Stimulated activated CD4-positive, alpha-beta T cell treated with anti-CD3 and anti-CD28 coated beads, Interleukin-12 subunit alpha, Interleukin-12 subunit beta, amount 100 ng/mL, for 24 hours (primary cell): Measurements from ENCODE around the gene ATF3.

Experiments used
- DNase-seq, 2 experiments: peaks; one replicate each; pipeline ENCODE4 v3.0.0-alpha.2; 2020; ENCODE audit warnings: low read depth in 2 of 2

ATF3 gene

GRCh38 chr1:212586206-212587015 is 22.1 kb upstream of the ATF3 start:
- no peak for DNase-seq

- DNase-seq: no peak
Measured at GRCh38 chr1:212587016-212587887, 21.3 kb upstream of the ATF3 start.

GRCh38 chr1:212587888-212588510 is 20.6 kb upstream of the ATF3 start:
- no peak for DNase-seq

- DNase-seq: no peak
Measured at GRCh38 chr1:212589446-212589845, 19.1 kb upstream of the ATF3 start.

GRCh38 chr1:212591922-212592321 is 16.6 kb upstream of the ATF3 start:
- DNase-seq: no peak

- DNase-seq: no peak
Measured at GRCh38 chr1:212593821-212594251, 14.7 kb upstream of the ATF3 start.

- no peak for DNase-seq
Measured at GRCh38 chr1:212594640-212595039, 13.9 kb upstream of the ATF3 start.

- DNase-seq: no peak
Measured at GRCh38 chr1:212595229-212595628, 13.3 kb upstream of the ATF3 start.

GRCh38 chr1:212595787-212596714 is 12.5 kb upstream of the ATF3 start:
- DNase-seq: no peak

- DNase-seq: no peak
Measured at GRCh38 chr1:212596798-212597197, 11.8 kb upstream of the ATF3 start.

GRCh38 chr1:212597487-212597886 is 11.1 kb upstream of the ATF3 start:
- no peak for DNase-seq

GRCh38 chr1:212600071-212600915 is 8.3 kb upstream of the ATF3 start:
- DNase-seq: no peak

GRCh38 chr1:212600980-212601379 is 7.6 kb upstream of the ATF3 start:
- DNase-seq: no peak

GRCh38 chr1:212601524-212601923 is 7.0 kb upstream of the ATF3 start:
- DNase-seq: no peak

- no peak for DNase-seq
Measured at GRCh38 chr1:212605441-212606394, 2.8 kb upstream of the ATF3 start.

- DNase-seq: peak in 1 of 2 experiments; percentile 43
Measured at GRCh38 chr1:212606395-212607205, 2.0 kb upstream of the ATF3 start.

GRCh38 chr1:212607206-212607912 is 1.2 kb upstream of the ATF3 start:
- DNase-seq: no peak
